Measurements from ENCODE around the gene ZNF490. TPM values are rescaled to one million over a fixed set of nuclear protein-coding genes. Genes with fewer than 3 reads are reported as not detected.
"Not testable (repeated sequence)": the region's sequence is repeated elsewhere in the genome, so short reads cannot be mapped to it uniquely, and the experiment has no call there.

The ZNF490 gene
- total RNA-seq, 1 donor from 2014 or later: 5.2 TPM

- ATAC-seq: not testable (repeated sequence)
These were observed 10.8 kb upstream of the ZNF490 start for GRCh38 chr19:12621253-12622024.

DNA sequence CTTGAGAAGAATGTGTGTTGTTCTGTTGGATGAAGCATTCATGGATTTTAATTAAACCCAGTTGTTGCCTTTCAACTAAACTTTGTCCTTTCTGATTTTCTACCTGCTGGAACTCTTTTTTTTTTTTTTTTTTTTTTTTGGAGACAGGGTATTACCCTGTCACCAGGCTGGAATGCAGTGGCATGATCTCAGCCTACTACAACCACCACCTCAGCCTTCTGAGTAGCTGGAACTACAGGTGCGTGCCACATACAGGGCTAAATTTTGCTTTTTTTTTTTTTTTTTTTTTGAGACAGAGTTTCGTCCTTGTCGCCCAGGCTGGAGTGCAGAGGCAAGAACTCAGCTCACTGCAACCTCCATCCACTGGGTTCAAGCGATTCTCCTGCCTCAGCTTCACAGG lies 7.0 kb upstream of the ZNF490 start:
- no peak for ATAC-seq

GRCh38 chr19:12611361-12611699 lies 717 bp upstream of the ZNF490 start:
- ATAC-seq: peak; percentile 63

DNA sequence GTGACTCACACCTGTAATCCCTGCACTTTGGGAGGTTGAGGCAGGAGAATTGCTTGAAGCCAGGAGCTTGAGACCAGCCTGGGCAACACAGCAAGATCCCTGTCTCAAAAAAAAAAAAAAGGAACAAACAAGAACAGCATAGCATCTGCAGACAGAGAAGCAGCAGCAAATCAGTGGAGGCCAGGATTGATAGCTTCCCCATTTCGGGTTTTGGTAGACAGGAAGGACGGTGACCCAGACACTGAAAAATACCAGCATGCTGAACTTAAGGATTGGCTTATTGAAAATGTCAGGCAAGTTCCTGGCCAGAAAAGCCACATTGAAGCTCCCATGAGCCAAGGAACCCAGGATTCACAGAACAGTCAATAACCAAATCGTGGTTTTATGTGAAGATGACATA lies 3.0 kb downstream of the ZNF490 start:
- ATAC-seq: no peak

- ATAC-seq: no peak
These were observed 3.8 kb downstream of the ZNF490 start for GRCh38 chr19:12606796-12607195.

GRCh38 chr19:12603714-12604113 lies 6.9 kb downstream of the ZNF490 start:
- no peak for ATAC-seq

DNA sequence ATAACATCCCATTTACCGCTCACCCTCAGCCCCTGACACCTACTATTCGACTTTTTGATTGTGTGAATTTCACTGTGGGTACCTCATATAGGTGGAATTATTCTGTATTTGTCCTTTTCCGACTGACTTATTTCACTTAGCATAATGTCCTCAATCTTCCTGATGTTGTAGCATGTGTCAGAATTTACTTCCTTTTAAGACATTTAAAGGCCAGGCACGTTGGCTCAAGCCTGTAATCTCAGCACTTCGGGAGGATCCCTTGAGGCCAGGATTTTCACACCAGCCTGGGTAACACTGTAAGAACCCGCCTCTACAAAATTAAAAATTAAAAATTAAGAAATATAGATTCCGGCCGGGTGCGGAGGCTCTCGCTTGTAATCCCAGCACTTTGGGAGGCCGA lies 13.0 kb downstream of the ZNF490 start:
- no peak for ATAC-seq

DNA sequence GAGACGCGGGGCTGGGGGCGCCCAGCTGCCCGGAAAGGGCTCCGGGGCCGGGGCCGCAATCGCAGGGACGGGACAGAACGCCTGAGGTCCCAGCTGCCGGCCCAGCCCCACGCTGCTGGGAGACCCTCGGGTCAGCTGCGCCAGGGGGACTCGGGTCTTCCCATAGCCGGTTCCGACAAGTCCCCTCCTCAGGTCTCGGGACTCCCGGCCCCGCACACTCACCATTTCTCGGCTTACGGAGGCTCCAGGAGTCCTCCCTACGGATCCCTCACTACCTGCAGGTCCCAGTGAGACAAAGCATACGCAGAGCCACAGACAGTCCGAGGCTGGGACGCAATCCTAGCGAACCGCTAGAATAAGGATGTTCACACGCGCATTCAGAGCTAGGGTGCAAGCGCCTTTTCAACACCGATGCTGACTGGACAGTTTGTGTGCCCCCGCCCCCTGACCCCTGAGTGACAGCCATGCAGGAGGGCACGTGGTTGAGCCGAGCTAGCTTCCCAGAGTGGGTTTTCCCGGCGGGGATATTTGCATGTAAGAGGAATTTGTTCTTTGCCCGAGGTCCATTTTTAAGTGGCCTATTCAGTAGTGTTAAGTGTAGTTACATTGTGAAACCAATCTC lies 13.6 kb downstream of the ZNF490 start:
- ATAC-seq: no peak

GRCh38 chr19:12596485-12596884 lies 14.1 kb downstream of the ZNF490 start:
- no peak for ATAC-seq

DNA sequence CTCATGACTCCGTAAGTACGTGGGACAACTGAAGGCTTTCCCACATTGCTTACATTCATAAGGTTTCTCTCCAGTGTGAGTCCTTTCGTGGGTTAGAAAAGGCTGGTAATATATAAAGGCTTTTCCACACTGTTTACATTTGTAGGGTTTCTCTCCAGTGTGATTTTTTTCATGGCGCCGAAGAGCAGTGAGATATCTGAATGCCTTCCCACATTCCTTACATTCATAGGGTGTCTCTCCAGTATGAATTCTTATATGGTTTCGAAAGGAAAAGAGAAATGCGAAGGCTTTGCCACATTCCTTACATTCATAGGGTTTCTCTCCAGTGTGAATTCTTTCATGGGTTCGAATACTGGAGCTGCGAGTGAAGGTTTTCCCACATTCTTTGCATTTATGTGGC lies 29.5 kb downstream of the ZNF490 start:
- ATAC-seq: no peak

DNA sequence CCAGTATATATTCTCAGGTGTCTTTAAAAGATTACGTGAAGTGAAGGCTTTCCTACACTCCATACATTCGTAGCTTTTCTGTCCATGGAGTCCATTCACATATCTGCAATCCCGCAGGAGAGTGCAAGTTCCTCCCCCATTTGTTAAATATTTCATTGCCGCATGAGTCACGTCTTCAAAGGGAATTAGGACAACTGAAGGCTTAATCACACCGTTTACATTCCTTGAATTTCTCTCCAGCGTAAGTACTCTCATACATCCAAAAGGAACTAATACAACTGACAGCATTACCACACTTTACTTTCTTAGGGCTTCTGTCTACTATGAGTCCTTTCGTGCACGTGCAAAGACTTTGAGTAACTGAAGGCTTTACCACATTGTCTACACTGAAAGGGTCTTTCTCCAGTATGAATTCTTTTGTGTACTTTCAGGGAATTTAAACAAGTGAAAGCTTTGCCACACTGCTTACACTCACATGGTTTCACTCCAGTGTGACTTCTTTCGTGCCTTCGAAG lies 30.4 kb downstream of the ZNF490 start:
- no peak for ATAC-seq

- ATAC-seq: no peak
These were observed 32.0 kb downstream of the ZNF490 start for GRCh38 chr19:12578641-12579040.

DNA sequence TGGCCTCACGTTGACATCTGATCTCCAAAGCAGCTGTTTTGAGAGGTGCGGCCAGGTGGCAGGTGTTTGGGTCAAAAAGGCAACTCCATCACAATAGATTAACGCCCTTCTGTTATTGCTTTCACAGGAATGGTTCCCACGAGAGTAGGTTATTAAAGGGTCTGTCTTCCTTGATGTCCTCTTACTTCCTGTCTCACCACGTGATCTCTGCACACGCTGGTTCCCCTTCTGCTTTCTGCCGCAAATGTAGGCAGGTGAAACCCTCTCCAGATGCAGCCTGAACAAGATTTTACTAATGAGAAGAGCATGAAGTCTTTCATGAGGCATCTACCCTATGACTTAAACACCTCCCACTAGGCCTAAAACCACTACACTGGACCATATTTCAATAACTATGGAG lies 36.6 kb downstream of the ZNF490 start:
- peak; percentile 38 for ATAC-seq

GRCh38 chr19:12567951-12568350 lies 42.7 kb downstream of the ZNF490 start:
- ATAC-seq: no peak

DNA sequence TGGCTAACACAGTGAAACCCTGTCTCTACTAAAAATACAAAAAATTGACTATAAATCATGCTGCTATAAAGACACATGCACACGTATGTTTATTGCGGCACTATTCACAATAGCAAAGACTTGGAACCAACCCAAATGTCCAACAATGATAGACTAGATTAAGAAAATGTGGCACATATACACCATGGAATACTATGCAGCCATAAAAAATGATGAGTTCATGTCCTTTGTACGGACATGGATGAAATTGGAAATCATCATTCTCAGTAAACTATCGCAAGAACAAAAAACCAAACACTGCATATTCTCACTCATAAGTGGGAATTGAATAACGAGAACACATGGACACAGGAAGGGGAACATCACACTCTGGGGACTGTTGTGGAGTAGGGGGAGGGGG lies 44.2 kb downstream of the ZNF490 start:
- ATAC-seq: not testable (repeated sequence)

DNA sequence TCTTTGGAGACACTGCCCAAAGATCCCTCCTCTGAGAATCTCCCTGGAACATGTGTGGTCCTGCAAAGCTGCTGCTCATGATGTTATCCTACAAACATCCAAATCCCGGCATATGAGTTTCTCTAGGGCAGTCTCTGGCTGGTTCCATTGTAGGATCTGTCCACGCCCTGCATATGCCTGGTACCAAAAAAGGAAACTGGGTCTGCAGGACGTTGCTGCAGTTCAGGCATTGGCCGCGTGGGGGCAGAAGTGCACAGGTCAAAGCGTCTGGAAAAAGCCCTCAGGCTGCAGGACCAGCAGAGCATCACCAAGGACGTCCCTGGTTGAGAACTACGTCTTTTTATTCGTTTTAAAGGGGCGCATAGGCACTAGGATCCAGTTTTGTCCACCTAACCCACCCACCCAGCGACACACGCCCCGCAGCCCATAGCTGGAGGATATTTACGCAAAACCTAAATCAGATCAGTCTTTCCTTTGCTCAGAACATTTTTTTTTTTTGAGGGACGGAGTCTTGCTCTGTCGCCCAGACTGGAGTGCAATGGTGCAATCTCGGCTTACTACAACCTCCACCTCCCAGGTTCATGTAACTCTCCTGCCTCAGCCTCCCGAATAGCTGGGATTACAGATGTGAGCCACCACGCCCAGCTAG lies 46.5 kb downstream of the ZNF490 start:
- peak; percentile 94 for ATAC-seq

DNA sequence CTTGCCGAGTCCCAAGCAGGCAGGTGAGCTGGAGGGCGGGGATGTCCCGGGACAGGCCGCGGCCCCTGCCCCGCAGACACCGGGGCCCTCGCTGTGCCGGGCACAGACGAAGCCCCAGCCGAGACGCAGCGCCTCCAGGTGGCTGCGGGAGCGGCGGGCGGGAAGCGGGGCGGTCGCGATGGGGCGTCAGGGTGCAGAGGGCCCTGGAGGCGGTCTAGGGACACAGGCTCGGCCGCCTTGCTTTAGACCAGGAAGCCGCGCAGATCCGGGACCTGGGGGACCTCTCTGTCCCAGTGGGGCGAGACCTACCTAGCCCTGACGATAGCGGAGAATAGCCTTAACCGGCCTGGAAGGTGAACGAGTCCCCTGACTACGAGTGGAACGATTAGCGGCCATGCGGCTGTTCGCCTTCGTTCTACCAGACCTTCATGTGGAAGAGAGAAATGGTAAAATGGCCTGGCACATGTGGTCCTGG lies 55.1 kb downstream of the ZNF490 start:
- ATAC-seq: no peak

- peak; percentile 98 for ATAC-seq
These were observed 59.4 kb downstream of the ZNF490 start, which contains the start of gene ZNF564 for GRCh38 chr19:12551060-12551832. TSS of gene ZNF564 (minus strand) at chr19:12551482. CDS start at chr19:12551332, 150 bp downstream.

DNA sequence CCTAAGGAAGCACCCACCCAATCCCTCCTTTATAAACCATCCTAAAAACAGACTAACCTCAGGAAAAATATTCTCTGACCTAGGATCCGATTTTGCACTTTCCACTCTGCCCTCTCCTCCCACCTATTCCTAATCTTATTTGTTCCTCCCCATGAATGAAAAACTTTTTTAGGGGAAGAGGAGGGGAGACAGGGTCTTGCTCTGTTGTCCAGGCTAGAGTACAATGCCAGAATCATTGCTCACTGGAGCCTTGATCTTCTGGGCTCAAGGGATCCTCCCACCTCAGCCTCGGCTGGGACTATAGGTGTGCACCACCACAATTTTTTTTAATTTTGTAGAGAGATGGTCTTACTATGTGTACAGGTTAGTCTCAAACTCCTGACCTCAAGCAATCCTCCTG lies 63.7 kb downstream of the ZNF490 start:
- ATAC-seq: no peak

DNA sequence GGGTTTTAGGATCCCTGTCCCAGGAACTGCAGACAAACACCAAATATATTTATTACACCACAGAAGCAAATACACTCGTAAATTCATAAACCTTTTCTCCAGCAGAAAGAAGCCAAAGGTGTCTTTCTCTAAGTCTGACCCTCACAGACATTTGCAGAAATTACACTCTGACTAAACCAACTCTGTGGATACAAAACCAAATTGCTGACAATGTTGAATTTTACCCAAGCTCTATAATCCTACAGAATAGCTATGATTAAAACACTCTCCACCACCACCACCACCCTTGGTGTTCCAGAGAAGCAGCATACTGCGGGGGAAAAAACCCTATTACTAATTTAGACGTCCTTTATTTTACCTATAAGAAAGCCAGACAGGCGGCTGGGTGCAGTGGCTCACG lies 64.5 kb downstream of the ZNF490 start:
- no peak for ATAC-seq

- ATAC-seq: peak; percentile 56
These were observed 65.3 kb downstream of the ZNF490 start for GRCh38 chr19:12545267-12545666.

- ATAC-seq: peak; percentile 78
These were observed 66.2 kb downstream of the ZNF490 start for GRCh38 chr19:12544401-12544876.

GRCh38 chr19:12543855-12544254 lies 66.8 kb downstream of the ZNF490 start:
- peak; percentile 75 for ATAC-seq
